Vagina (tissue), 2 donors: Measurements from ENCODE around the gene SARS1. TPM values are rescaled to one million over a fixed set of nuclear protein-coding genes. Genes with fewer than 3 reads are reported as not detected.

ENCODE experiments used
- DNase-seq, 2 donors: peaks; one replicate each; pipeline ENCODE4 v3.0.0-alpha.2; 2017; ENCODE audit errors: extremely low spot score in 2 of 2
- H3K27ac ChIP-seq: fragments of 200-600 bp; sonication (generic); one replicate; pipeline ENCODE4 v1.5.1; 2019
- H3K27me3 ChIP-seq: fragments of 200-600 bp; sonication (generic); one replicate; pipeline ENCODE4 v1.5.1; 2019
- H3K36me3 ChIP-seq, 2 donors: fragments of 200-600 bp; sonication (generic); one replicate each; pipeline ENCODE4 v1.5.1; 2017 to 2019
- H3K4me1 ChIP-seq: fragments of 200-600 bp; sonication (generic); one replicate; pipeline ENCODE4 v1.5.1; 2019
- H3K4me3 ChIP-seq, 2 donors: fragments of 200-600 bp; sonication (generic); 1 replicate in 1 of 2; 2 replicates in 1 of 2; pipeline ENCODE4 v1.5.1; 2016 to 2019
- H3K9me3 ChIP-seq: fragments of 200-600 bp; sonication (generic); one replicate; pipeline ENCODE4 v1.5.1; 2019
- CTCF ChIP-seq, 3 experiments: fragments of 450-650 bp in 2 of 3; fragments of 200-600 bp in 1 of 3; sonication (generic) in 1 of 3; IDR thresholded peaks; one replicate each; pipeline ENCODE4 v1.5.1; 2017 to 2019; ENCODE audit warnings: antibody characterized with exemption in 3 of 3, mild to moderate bottlenecking in 2 of 3, moderate library complexity in 2 of 3
- POLR2A ChIP-seq, 2 donors: fragments of 450-650 bp; IDR thresholded peaks; one replicate each; pipeline ENCODE4 v1.6.1; 2017; ENCODE audit warnings: antibody characterized with exemption in 2 of 2, mild to moderate bottlenecking in 2 of 2, moderate library complexity in 2 of 2
- POLR2AphosphoS5 ChIP-seq, 2 donors: sonication (generic); formaldehyde crosslinking; IDR thresholded peaks; one replicate each; pipeline ENCODE4 v1.9.0; 2017; ENCODE audit warnings: antibody characterized with exemption in 2 of 2, mild to moderate bottlenecking in 2 of 2, low read depth in 1 of 2; ENCODE audit not compliant: insufficient read depth in 1 of 2
- intact Hi-C: fragments of 100-400 bp; cut with DNase I; formaldehyde crosslinking; loops from one replicate; pipeline ENCODE4 v1.15.1; 2023
- total RNA-seq: library from RNA; depleted of rRNA; stranded (reverse); fragments of >200 nt; gene quantifications from one replicate; pipeline ENCODE4 v1.2.3, GENCODE V29; 2016

Gene SARS1
- total RNA-seq, 1 donor from 2014 or later = 135 TPM

GRCh38 chr1:109263597-109264378 is 50.1 kb downstream of the SARS1 start:
- H3K36me3 ChIP-seq = peaks cover 0 to 10% of the 10 kb centered on the region in 2 donors
- no peaks in the 10 kb centered on the region for H3K27me3 ChIP-seq
- no peak for DNase-seq
- H3K4me3 ChIP-seq = no peak overlapping the region
- H3K27ac ChIP-seq = peak overlapping the region; percentile 5
- H3K9me3 ChIP-seq = no peaks in the 10 kb centered on the region
- intact Hi-C loops = no loop called here
- peaks cover 15% of the 10 kb centered on the region for H3K4me1 ChIP-seq
- TF ChIP-seq POLR2A (IDR thresholded peaks at IDR 0.05) = no peak
- peak in 1 of 2 donors; percentile 58 for TF ChIP-seq POLR2AphosphoS5 (IDR thresholded peaks at IDR 0.05; ENCODE audit: insufficient read depth in 1 of 2, low read depth in 1 of 2)
- TF ChIP-seq CTCF (IDR thresholded peaks at IDR 0.05) = peak; percentile 66 to 99 (median 96)

- TF ChIP-seq POLR2A (IDR thresholded peaks at IDR 0.05) (no peak), CTCF (IDR thresholded peaks at IDR 0.05) (no peak), POLR2AphosphoS5 (IDR thresholded peaks at IDR 0.05; ENCODE audit: insufficient read depth in 1 of 2, low read depth in 1 of 2) (no peak)
- H3K27me3 ChIP-seq = no peaks in the 10 kb centered on the region
- DNase-seq = no peak
- no peak overlapping the region for H3K4me3 ChIP-seq
- no peak overlapping the region for H3K27ac ChIP-seq
- no peaks in the 10 kb centered on the region for H3K9me3 ChIP-seq
- peaks cover 15% of the 10 kb centered on the region for H3K4me1 ChIP-seq
- peaks cover 0 to 4% of the 10 kb centered on the region in 2 donors for H3K36me3 ChIP-seq
- intact Hi-C loops = no loop called here
Observed at GRCh38 chr1:109264379-109264755, 50.6 kb downstream of the SARS1 start.

DNA sequence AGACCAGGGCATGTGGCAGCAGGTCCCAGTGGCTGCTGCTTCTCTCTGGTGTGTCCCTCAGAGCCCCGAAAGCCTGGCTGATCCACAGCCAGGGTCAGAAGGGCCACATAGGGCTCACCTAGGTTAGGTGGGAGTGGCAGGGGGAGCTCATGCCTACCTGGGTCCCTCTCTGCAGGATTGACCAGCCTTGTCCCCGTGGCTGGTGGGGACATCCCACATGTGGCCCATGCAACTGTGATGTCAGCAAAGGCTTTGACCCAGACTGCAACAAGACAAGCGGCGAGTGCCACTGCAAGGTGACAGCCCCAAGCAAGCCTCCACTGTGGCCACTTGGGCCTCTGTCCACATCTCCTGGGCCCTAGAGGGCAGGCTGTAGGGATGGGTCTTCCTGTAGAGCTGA is 51.3 kb downstream of the SARS1 start:
- intact Hi-C loops = no loop called here
- no peak for TF ChIP-seq POLR2A (IDR thresholded peaks at IDR 0.05)
- no peak for TF ChIP-seq POLR2AphosphoS5 (IDR thresholded peaks at IDR 0.05; ENCODE audit: insufficient read depth in 1 of 2, low read depth in 1 of 2)

DNA sequence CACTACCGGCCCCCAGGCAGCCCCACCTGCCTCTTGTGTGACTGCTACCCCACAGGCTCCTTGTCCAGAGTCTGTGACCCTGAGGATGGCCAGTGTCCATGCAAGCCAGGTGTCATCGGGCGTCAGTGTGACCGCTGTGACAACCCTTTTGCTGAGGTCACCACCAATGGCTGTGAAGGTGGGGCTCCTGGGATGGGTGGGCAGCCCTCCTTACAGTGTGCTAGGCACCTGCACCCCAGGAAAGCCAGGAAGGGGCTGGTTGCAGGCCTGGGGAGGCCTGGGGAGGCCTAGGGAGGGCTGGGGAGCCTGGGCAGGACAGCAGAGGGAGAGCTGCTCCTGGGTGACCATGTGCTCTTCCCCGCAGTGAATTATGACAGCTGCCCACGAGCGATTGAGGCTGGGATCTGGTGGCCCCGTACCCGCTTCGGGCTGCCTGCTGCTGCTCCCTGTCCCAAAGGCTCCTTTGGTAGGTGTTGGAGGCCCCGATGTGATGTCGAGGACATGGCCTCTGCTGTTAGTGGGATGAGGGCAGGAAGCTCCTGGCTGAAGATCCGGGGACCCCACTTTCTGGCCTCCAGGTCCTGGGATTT is 52.1 kb downstream of the SARS1 start:
- Histone ChIP-seq H3K36me3 (peaks cover 0 to 4% of the 10 kb centered on the region in 2 donors), H3K27me3 (no peaks in the 10 kb centered on the region), H3K9me3 (no peaks in the 10 kb centered on the region), H3K4me1 (peaks cover 15% of the 10 kb centered on the region), H3K4me3 (no peak overlapping the region), H3K27ac (no peak overlapping the region)
- no peak for DNase-seq
- intact Hi-C loops = no loop called here
- no peak for TF ChIP-seq CTCF (IDR thresholded peaks at IDR 0.05)
- TF ChIP-seq POLR2A (IDR thresholded peaks at IDR 0.05) = no peak
- TF ChIP-seq POLR2AphosphoS5 (IDR thresholded peaks at IDR 0.05; ENCODE audit: insufficient read depth in 1 of 2, low read depth in 1 of 2) = no peak

More for the DNA sequence above, 51.3 kb downstream of the SARS1 start:
- no peak for DNase-seq
- Histone ChIP-seq H3K27ac (no peak overlapping the region), H3K4me3 (no peak overlapping the region), H3K4me1 (peaks cover 15% of the 10 kb centered on the region), H3K27me3 (no peaks in the 10 kb centered on the region), H3K36me3 (peaks cover 0 to 4% of the 10 kb centered on the region in 2 donors), H3K9me3 (no peaks in the 10 kb centered on the region)

DNA sequence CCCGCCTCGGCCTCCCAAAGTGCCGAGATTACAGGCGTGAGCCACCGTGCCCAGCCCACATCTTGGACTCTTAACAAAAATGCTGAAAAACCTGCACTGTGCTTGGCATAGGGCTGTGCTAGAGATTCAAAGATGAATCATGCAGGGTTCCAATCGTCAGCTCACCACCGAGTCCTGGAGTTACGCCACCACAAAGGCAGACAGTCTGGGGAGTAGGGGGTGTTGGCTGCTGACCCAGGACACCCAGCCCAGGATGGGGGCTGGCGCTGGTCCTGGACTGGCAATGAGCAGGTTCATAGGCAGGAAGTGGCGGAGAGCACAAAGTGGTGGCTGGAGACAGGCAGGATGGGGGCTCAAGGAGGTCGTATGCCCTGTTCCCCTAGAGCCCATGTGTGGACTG is 53.2 kb downstream of the SARS1 start:
- intact Hi-C loops = no loop called here
- no peaks in the 10 kb centered on the region for H3K27me3 ChIP-seq
- no peaks in the 10 kb centered on the region for H3K9me3 ChIP-seq
- no peaks in the 10 kb centered on the region for H3K36me3 ChIP-seq
- H3K4me3 ChIP-seq = no peak overlapping the region
- DNase-seq = no peak
- peaks cover 15% of the 10 kb centered on the region for H3K4me1 ChIP-seq
- TF ChIP-seq POLR2AphosphoS5 (IDR thresholded peaks at IDR 0.05; ENCODE audit: insufficient read depth in 1 of 2, low read depth in 1 of 2) (peak in 1 of 2 donors; percentile 28), POLR2A (IDR thresholded peaks at IDR 0.05) (no peak)
- H3K27ac ChIP-seq = no peak overlapping the region
